ENCODE results near the gene STXBP3. TPM values are rescaled to one million over a fixed set of nuclear protein-coding genes. Genes with fewer than 3 reads are reported as not detected.
A peak's percentile ranks its signal among the peaks of the same experiment; 100 is the strongest.

The STXBP3 gene
- total and polyA plus RNA-seq, 2 of the 13 experiments (the other 11 are each of a cell fraction or from before 2014, with no cell fraction given) = 13.0 to 20.8 TPM

DNA sequence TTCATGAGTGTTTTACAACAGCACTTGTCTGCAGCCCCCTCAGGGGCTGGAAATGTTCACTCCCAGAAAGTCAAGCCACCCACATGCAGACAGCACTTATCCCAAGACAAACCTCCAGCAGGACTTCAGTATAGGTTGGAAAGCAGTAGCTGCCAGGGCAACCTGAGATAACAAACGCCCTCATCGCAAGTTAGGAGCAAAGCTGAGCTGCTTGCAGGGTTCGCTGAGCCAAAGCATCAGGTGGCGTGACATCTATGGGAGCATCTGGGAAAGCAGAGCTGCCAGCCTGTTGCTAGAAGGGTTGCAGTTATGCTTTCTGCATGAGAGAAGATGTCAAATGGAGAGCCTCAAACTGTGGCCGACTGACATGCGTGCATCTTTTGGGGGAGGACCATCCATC lies 4.2 kb upstream of the STXBP3 start:
- H3K4me2 ChIP-seq (ENCODE audit: low read depth, low read length) = no peak overlapping the region
- H3K9me3 ChIP-seq (ENCODE audit: low read length) = no peaks in the 10 kb centered on the region
- no peak for ATAC-seq
- no peak overlapping the region for H3K9ac ChIP-seq (ENCODE audit: insufficient read depth, low read depth, low read length)
- in situ Hi-C loops (cut with HindIII; ENCODE audit: extremely low pct_ligation_motif_present, low pct_unique_long_range_greater_than_20kb) (no loop called here), intact Hi-C loops (cut with micrococcal nuclease; ENCODE audit: unreplicated experiment) (no loop called here)
- no peak overlapping the region for H3K4me3 ChIP-seq (replicated peaks in 1 of 3; ENCODE audit: insufficient read depth in 1 of 3, low read depth in 2 of 3, low read length in 3 of 3)
- H3K27me3 ChIP-seq (ENCODE audit: control insufficient read depth in 1 of 2, insufficient read depth in 2 of 2, low read length in 2 of 2) = peaks cover 0 to 16% of the 10 kb centered on the region in 2 experiments; a peak in 2 of 5 replicates
- peaks cover under 1% of the 10 kb centered on the region for H3K79me2 ChIP-seq (ENCODE audit: insufficient read depth, low read length)
- CTCF ChIA-PET (ENCODE audit: low intra/inter-chr PET ratio, low total read pairs) = no interaction called here
- WGBS (ENCODE audit: low lambda C conversion rate) = 53% methylated on average over 5 of the region's 6 CpGs
- H2AFZ ChIP-seq (ENCODE audit: low read length) = no peak overlapping the region
- H3K36me3 ChIP-seq (replicated peaks in 1 of 2; ENCODE audit: control insufficient read depth in 1 of 2, insufficient read depth in 2 of 2, low read length in 2 of 2) = no peaks in the 10 kb centered on the region
- POLR2A ChIA-PET = no interaction called here
- no peak for FAIRE-seq
- no peak for DNase-seq (ENCODE audit: low spot score)
- H3K4me1 ChIP-seq (ENCODE audit: insufficient read depth, low read length) = peaks cover 5% of the 10 kb centered on the region
- no peaks in the 10 kb centered on the region for H4K20me1 ChIP-seq (ENCODE audit: insufficient read depth, low read length)
- no TSS peak for BruUV-seq (replicated peaks)
- no peak overlapping the region for H3K27ac ChIP-seq (ENCODE audit: extremely low read length, insufficient read depth, low read length)
- TF ChIP-seq PPARG (CRISPR knock-in tag; conservative IDR thresholded peaks at IDR 0.05) = no peak
- TF ChIP-seq POLR2A (IDR thresholded peaks at IDR 0.05; ENCODE audit: insufficient read depth in 1 of 2, low read depth in 2 of 2, low read length in 2 of 2) = no peak
- no peak for TF ChIP-seq HNRNPH1 (optimal IDR thresholded peaks at IDR 0.05; ENCODE audit: low read depth, low read length)
- TF ChIP-seq ZNF282 (IDR thresholded peaks at IDR 0.05; ENCODE audit: partially characterized antibody) = no peak
- TF ChIP-seq IRF2 (CRISPR knock-in tag; IDR thresholded peaks at IDR 0.05) = no peak
- no peak for TF ChIP-seq FLYWCH1 (CRISPR knock-in tag; IDR thresholded peaks at IDR 0.05)

DNA sequence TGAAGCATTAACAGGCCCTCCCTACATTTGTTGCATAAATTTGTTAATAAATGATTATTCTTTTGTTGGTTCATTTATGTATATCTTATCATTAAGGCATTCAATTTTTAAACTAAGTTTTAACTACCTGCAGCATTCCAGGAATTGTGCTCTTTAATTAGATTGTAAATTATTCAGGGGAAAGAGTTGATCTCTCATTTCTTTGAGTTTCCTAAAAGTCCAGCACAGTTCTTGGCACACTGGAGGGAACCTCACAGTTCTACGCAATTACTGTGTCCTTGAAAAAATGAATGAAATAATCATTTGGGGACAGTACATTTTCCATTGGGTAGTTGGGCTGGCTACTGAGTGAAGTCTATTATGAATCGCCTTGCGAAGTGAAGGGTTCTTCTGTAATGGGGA lies 493 bp upstream of the STXBP3 start:
- no TSS peak for BruUV-seq (replicated peaks)
- Histone ChIP-seq H3K4me1 (ENCODE audit: insufficient read depth, low read length) (peaks cover 14% of the 10 kb centered on the region), H3K36me3 (replicated peaks in 1 of 2; ENCODE audit: control insufficient read depth in 1 of 2, insufficient read depth in 2 of 2, low read length in 2 of 2) (no peaks in the 10 kb centered on the region; a peak in 1 of 5 replicates), H3K9ac (ENCODE audit: insufficient read depth, low read depth, low read length) (peak overlapping the region; percentile 94; the same call in 1 of the 2 replicates), H3K79me2 (ENCODE audit: insufficient read depth, low read length) (peaks cover 8% of the 10 kb centered on the region), H4K20me1 (ENCODE audit: insufficient read depth, low read length) (no peaks in the 10 kb centered on the region), H3K9me3 (ENCODE audit: low read length) (no peaks in the 10 kb centered on the region), H3K27me3 (ENCODE audit: control insufficient read depth in 1 of 2, insufficient read depth in 2 of 2, low read length in 2 of 2) (peaks cover 0 to 11% of the 10 kb centered on the region in 2 experiments; a peak in 1 of 5 replicates), H3K4me2 (ENCODE audit: low read depth, low read length) (peak overlapping the region; percentile 58), H3K27ac (ENCODE audit: extremely low read length, insufficient read depth, low read length) (no peak overlapping the region), H3K4me3 (replicated peaks in 1 of 3; ENCODE audit: insufficient read depth in 1 of 3, low read depth in 2 of 3, low read length in 3 of 3) (peak overlapping the region in 1 of 3 experiments; percentile 99; a peak in 1 of 6 replicates), H2AFZ (ENCODE audit: low read length) (peak overlapping the region; percentile 60)
- ChIA-PET POLR2A (no interaction called here), CTCF (ENCODE audit: low intra/inter-chr PET ratio, low total read pairs) (no interaction called here)
- TF ChIP-seq SALL2 (CRISPR knock-in tag; IDR thresholded peaks at IDR 0.05) (no peak), GZF1 (CRISPR knock-in tag; IDR thresholded peaks at IDR 0.05) (no peak), CHD4 (IDR thresholded peaks at IDR 0.05; ENCODE audit: borderline replicate concordance, low read length) (0 out of 2 replicates have a peak, but pooled peaks have one; percentile 66), SNAPC2 (CRISPR knock-in tag; IDR thresholded peaks at IDR 0.05) (no peak), EHMT2 (IDR thresholded peaks at IDR 0.05; ENCODE audit: borderline replicate concordance, low read depth, low read length) (0 out of 2 replicates have a peak, but pooled peaks have one; percentile 27)
- TF ChIP-seq, protein P1, sequence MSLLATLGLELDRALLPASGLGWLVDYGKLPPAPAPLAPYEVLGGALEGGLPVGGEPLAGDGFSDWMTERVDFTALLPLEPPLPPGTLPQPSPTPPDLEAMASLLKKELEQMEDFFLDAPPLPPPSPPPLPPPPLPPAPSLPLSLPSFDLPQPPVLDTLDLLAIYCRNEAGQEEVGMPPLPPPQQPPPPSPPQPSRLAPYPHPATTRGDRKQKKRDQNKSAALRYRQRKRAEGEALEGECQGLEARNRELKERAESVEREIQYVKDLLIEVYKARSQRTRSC (CRISPR knock-in tag; IDR thresholded peaks at IDR 0.05; ENCODE audit: low read depth) = 0 out of 2 replicates have a peak, but pooled peaks have one; percentile 1
- ATAC-seq = no peak
- 45% methylated on average over 3 of the region's 3 CpGs for WGBS (ENCODE audit: low lambda C conversion rate)
- FAIRE-seq = no peak
- DNase-seq (ENCODE audit: low spot score) = no peak
- intact Hi-C loops (cut with micrococcal nuclease; ENCODE audit: unreplicated experiment) = loop anchor here (1.0 kb wide), 1 partner anchor 53 kb away; no protein-coding TSS in a partner anchor
- in situ Hi-C loops (cut with HindIII; ENCODE audit: extremely low pct_ligation_motif_present, low pct_unique_long_range_greater_than_20kb) = no loop called here
